ENCODE results near the gene CASP9. TPM values are rescaled to one million over a fixed set of nuclear protein-coding genes. Genes with fewer than 3 reads are reported as not detected.
A peak's percentile ranks its signal among the peaks of the same experiment; 100 is the strongest.

The CASP9 gene
- total and polyA plus RNA-seq, 10 of the 15 experiments (the other 5 are each of a cell fraction or from before 2014, with no cell fraction given) = 2.7 to 14.6 (median 7.6) TPM

DNA sequence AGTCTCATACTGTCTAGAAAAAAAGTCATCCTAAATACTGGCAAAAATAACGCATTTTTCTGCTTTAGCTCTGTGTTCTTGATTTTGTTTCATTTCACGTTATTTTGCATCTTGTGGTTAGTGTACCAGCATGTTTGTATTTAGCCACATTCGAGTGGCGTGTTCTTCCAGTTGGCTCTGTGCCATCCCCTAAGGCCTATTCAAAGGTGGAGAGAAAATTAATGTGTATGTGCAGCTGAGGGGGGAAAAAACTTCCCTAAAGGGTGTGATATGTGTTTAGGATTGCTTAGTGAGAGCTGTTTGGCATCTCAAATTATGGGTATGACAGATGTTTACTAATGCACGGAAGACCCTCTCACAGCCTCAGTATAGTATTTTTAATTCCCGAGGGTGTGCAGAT is 14.8 kb upstream of the CASP9 start:
- H3K4me2 ChIP-seq (ENCODE audit: control insufficient read depth, insufficient read depth) = no peak overlapping the region
- SMC1A ChIA-PET (ENCODE audit: uncharacterized antibody, unreplicated experiment) = no interaction called here
- no peaks in the 10 kb centered on the region for H4K20me1 ChIP-seq (ENCODE audit: control insufficient read depth, insufficient read depth)
- CTCF ChIA-PET = no interaction called here
- no peak overlapping the region for H3K4me3 ChIP-seq
- RAD21 ChIA-PET (ENCODE audit: unreplicated experiment) = no interaction called here
- intact Hi-C loops (cut with micrococcal nuclease; ENCODE audit: unreplicated experiment) (no loop called here), in situ Hi-C loops (cut with MboI) (no loop called here)
- no peaks in the 10 kb centered on the region for H3K27me3 ChIP-seq (replicated peaks in 1 of 2; ENCODE audit: control insufficient read depth in 2 of 2, insufficient read depth in 2 of 2, low read length in 1 of 2)
- H2AFZ ChIP-seq (ENCODE audit: control insufficient read depth, low read depth, low read length) = no peak overlapping the region
- WGBS (ENCODE audit: insufficient coverage, insufficient replicate concordance, low lambda C conversion rate, missing lambda C conversion rate) = 98% methylated on average over 6 of the region's 6 CpGs
- no peaks in the 10 kb centered on the region for H3K79me2 ChIP-seq (ENCODE audit: control insufficient read depth, insufficient read depth, low read length)
- no TSS peak for BruUV-seq (replicated peaks)
- TF ChIP-seq YY1 (IDR thresholded peaks at IDR 0.05; ENCODE audit: low read depth, low read length) (no peak), RBBP5 (conservative IDR thresholded peaks at IDR 0.05) (no peak), SREBF2 (IDR thresholded peaks at IDR 0.05; ENCODE audit: low read length) (no peak), NR2C1 (IDR thresholded peaks at IDR 0.05) (no peak), ATF7 (IDR thresholded peaks at IDR 0.05; ENCODE audit: low read depth) (no peak), GATAD2B (conservative IDR thresholded peaks at IDR 0.05; ENCODE audit: low read depth) (no peak), RFX5 (IDR thresholded peaks at IDR 0.05; ENCODE audit: low read depth, low read length) (no peak)
- no peak for ATAC-seq
- H3K9me3 ChIP-seq (replicated peaks; ENCODE audit: control insufficient read depth, insufficient read depth, low read length) = no peaks in the 10 kb centered on the region
- DNase-seq (ENCODE audit: low read depth, low spot score) = no peak
- FAIRE-seq = no peak
- no peak overlapping the region for H3K27ac ChIP-seq (ENCODE audit: control insufficient read depth, insufficient read depth)
- H3K36me3 ChIP-seq (ENCODE audit: control insufficient read depth in 2 of 2, insufficient read depth in 2 of 2, low read length in 1 of 2) = peaks cover 0 to 28% of the 10 kb centered on the region in 2 experiments; a peak in 3 of 4 replicates
- no peak overlapping the region for H3K9ac ChIP-seq (ENCODE audit: control insufficient read depth, insufficient read depth, low read length)
- POLR2A ChIA-PET = no interaction called here
- no peaks in the 10 kb centered on the region for H3K4me1 ChIP-seq (ENCODE audit: control insufficient read depth, insufficient read depth, low read length)

DNA sequence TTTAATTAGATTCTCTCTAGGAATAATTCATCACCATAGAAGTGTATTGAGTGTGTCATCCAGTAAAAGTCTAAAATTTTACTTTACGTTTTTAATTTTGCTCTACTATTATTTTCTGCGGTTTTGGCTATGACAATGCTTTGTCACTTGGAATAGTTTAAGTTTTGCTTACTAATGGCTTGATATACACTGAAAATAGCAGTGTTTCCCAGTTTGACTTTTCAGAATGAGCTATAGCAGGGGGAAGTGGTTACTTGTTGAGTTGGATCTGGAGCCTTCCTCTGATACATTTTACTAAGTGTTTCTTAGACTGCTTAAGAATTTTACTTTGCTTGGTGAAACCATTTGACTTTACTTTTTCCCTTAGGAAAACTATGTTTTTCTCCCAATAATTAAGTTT is 7.7 kb upstream of the CASP9 start:
- Histone ChIP-seq H3K9me3 (replicated peaks; ENCODE audit: control insufficient read depth, insufficient read depth, low read length) (no peaks in the 10 kb centered on the region), H3K27me3 (replicated peaks in 1 of 2; ENCODE audit: control insufficient read depth in 2 of 2, insufficient read depth in 2 of 2, low read length in 1 of 2) (no peaks in the 10 kb centered on the region), H3K79me2 (ENCODE audit: control insufficient read depth, insufficient read depth, low read length) (peaks cover 8% of the 10 kb centered on the region), H3K27ac (ENCODE audit: control insufficient read depth, insufficient read depth) (peak overlapping the region; percentile 11; the same call in 1 of the 2 replicates), H3K4me1 (ENCODE audit: control insufficient read depth, insufficient read depth, low read length) (peaks cover 4% of the 10 kb centered on the region; the same call in 1 of the 2 replicates), H3K9ac (ENCODE audit: control insufficient read depth, insufficient read depth, low read length) (no peak overlapping the region), H3K36me3 (ENCODE audit: control insufficient read depth in 2 of 2, insufficient read depth in 2 of 2, low read length in 1 of 2) (peaks cover 0 to 3% of the 10 kb centered on the region in 2 experiments; a peak in 1 of 4 replicates), H3K4me3 (no peak overlapping the region), H4K20me1 (ENCODE audit: control insufficient read depth, insufficient read depth) (no peaks in the 10 kb centered on the region), H3K4me2 (ENCODE audit: control insufficient read depth, insufficient read depth) (peak overlapping the region; percentile 13; the same call in 1 of the 2 replicates), H2AFZ (ENCODE audit: control insufficient read depth, low read depth, low read length) (no peak overlapping the region)
- 37% methylated on average over 2 of the region's 2 CpGs for WGBS (ENCODE audit: insufficient coverage, insufficient replicate concordance, low lambda C conversion rate, missing lambda C conversion rate)
- ChIA-PET POLR2A (interaction anchor here (0.6 kb wide), 1 partner anchor 60 kb away, joined by 4 read pairs; no protein-coding TSS in a partner anchor), SMC1A (ENCODE audit: uncharacterized antibody, unreplicated experiment) (interaction anchor here (0.6 to 2.4 kb wide), 3 partner anchors 28 to 49 kb away, joined by 3 to 5 read pairs (median 3); no protein-coding TSS in a partner anchor), CTCF (no interaction called here), RAD21 (ENCODE audit: unreplicated experiment) (no interaction called here)
- in situ Hi-C loops (cut with MboI) = no loop called here
- ATAC-seq = peak; percentile 31; the same call in 2 of the 3 replicates
- BruUV-seq (replicated peaks) = no TSS peak
- intact Hi-C loops (cut with micrococcal nuclease; ENCODE audit: unreplicated experiment) = no loop called here
- TF ChIP-seq ETV6 (conservative IDR thresholded peaks at IDR 0.05 in 1 of 2, IDR thresholded peaks at IDR 0.05 in 1 of 2; ENCODE audit: borderline replicate concordance in 1 of 2, low read depth in 1 of 2) (no peak), JUNB (IDR thresholded peaks at IDR 0.05) (peak; percentile 34; the same call in 1 of the 2 replicates), RUNX3 (IDR thresholded peaks at IDR 0.05; ENCODE audit: low read length) (peak; percentile 51), MEF2A (IDR thresholded peaks at IDR 0.05; ENCODE audit: insufficient read depth, low read depth, low read length) (0 out of 2 replicates have a peak, but pooled peaks have one; percentile 46), MTA2 (IDR thresholded peaks at IDR 0.05; ENCODE audit: low read depth) (0 out of 2 replicates have a peak, but pooled peaks have one; percentile 31), IKZF2 (IDR thresholded peaks at IDR 0.05) (peak in 1 of 2 experiments; percentile 38; a peak in 2 of 4 replicates)
- TF ChIP-seq, protein P1, sequence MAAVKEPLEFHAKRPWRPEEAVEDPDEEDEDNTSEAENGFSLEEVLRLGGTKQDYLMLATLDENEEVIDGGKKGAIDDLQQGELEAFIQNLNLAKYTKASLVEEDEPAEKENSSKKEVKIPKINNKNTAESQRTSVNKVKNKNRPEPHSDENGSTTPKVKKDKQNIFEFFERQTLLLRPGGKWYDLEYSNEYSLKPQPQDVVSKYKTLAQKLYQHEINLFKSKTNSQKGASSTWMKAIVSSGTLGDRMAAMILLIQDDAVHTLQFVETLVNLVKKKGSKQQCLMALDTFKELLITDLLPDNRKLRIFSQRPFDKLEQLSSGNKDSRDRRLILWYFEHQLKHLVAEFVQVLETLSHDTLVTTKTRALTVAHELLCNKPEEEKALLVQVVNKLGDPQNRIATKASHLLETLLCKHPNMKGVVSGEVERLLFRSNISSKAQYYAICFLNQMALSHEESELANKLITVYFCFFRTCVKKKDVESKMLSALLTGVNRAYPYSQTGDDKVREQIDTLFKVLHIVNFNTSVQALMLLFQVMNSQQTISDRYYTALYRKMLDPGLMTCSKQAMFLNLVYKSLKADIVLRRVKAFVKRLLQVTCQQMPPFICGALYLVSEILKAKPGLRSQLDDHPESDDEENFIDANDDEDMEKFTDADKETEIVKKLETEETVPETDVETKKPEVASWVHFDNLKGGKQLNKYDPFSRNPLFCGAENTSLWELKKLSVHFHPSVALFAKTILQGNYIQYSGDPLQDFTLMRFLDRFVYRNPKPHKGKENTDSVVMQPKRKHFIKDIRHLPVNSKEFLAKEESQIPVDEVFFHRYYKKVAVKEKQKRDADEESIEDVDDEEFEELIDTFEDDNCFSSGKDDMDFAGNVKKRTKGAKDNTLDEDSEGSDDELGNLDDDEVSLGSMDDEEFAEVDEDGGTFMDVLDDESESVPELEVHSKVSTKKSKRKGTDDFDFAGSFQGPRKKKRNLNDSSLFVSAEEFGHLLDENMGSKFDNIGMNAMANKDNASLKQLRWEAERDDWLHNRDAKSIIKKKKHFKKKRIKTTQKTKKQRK (IDR thresholded peaks at IDR 0.05; ENCODE audit: low read depth, low read length) = no peak
- TF ChIP-seq, protein P2, sequence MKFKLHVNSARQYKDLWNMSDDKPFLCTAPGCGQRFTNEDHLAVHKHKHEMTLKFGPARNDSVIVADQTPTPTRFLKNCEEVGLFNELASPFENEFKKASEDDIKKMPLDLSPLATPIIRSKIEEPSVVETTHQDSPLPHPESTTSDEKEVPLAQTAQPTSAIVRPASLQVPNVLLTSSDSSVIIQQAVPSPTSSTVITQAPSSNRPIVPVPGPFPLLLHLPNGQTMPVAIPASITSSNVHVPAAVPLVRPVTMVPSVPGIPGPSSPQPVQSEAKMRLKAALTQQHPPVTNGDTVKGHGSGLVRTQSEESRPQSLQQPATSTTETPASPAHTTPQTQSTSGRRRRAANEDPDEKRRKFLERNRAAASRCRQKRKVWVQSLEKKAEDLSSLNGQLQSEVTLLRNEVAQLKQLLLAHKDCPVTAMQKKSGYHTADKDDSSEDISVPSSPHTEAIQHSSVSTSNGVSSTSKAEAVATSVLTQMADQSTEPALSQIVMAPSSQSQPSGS (IDR thresholded peaks at IDR 0.05; ENCODE audit: low read length) = no peak
- no peak for DNase-seq (ENCODE audit: low read depth, low spot score)
- FAIRE-seq = no peak

Data from GM12878 (cell line).